ENCODE data around the gene NCBP1. TPM values are rescaled to one million over a fixed set of nuclear protein-coding genes. Genes with fewer than 3 reads are reported as not detected.

NCBP1 gene
- total RNA-seq, 1 experiment from 2014 or later = 43.3 TPM

DNA sequence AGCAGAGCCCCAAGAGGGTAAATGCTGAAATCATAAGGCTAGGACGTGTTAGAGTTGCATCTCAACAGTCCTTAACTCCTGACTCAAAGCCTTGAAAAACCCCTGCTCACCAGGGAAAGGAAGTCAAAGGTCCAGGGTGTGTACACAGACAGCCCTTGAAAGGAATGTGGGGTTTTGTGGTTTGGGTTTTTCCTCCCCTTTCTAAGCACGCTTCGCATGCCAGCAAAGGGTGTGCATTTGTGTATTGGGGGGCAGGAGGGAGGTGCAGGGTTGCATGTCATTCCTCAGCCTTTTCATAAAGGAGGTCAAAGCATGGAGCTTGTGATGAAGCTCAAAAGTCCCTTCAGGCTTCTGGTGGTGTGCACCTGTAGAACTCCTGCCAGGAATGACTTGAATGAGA, 80.8 kb downstream of the NCBP1 start:
- peak; percentile 89 for DNase-seq (ENCODE audit: low read depth)

DNA sequence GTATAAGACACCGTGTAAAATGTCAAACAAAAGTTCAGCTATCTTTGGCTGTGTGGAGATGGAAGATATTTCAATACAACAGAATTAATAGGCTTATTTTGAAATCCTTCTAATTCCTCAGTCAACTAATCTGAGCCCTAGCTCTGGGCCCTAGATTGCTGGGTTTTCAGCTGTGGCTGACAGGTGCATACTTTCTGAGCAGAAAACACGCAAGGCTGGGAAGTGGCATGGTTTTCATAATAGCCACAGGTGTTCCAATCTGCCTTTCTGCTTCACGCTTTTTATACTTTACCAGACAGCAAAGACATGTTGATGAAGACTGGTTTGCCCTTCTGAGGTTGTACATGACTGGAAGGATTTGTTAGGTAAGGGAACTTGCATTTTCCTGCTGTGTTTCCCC, 84.2 kb downstream of the NCBP1 start:
- DNase-seq (ENCODE audit: low read depth) = no peak

DNA sequence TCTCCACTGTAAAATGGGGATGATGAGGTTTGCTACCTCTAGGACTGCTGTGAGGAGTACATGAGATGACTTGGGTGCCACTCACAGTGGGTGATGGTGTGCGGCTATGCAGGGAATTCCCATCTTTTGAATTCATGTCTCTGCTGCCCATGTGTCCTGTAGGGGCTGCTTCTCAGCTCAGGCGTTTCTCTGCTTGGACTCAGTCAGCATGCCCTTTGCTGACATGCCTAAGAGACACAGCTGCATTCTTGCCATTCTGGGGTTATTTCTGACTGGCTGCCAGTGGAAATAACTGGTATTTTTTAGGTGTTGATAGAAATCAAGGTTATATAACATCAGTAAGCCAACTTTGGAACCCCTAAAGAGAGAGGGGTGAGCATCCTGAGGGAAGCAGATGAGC, 87.8 kb downstream of the NCBP1 start:
- DNase-seq (ENCODE audit: low read depth) = peak; percentile 9

DNA sequence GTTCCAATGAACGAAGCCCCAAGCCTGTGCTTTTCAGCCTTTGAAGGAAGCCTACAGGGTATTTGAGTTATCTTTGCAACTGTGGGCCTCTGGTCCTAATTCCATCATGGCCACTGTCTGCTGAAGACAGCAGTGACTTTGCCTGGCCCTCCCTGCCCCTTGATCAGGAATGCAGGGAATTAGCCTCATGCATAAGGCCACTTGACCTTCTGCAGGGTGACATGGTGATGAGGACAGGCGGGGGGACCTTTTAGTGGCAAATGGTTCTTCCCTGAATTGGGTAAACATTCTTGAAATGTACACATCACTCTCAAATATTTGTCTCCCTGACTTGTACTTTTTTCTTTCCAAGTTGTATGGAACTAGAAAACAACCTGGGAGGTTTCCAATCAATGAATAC, 88.7 kb downstream of the NCBP1 start:
- no peak for DNase-seq (ENCODE audit: low read depth)

Other genes with a start within 250 kb of the NCBP1 start
- 37.5 and 46.9 TPM in 2 replicates for gene TDRD7, start 221.7 kb upstream of the NCBP1 start, total RNA-seq (2014; rRNA removed; shearing (Covaris generic))
- 0.84 and 2.4 TPM in 2 replicates for gene TMOD1, start 132.2 kb upstream of the NCBP1 start, total RNA-seq (2014; rRNA removed; shearing (Covaris generic))
- gene TSTD2, start 453 bp upstream of the NCBP1 start, total RNA-seq (2014; rRNA removed; shearing (Covaris generic)) = 10.7 and 16.3 TPM in 2 replicates
- gene XPA, start 63.5 kb downstream of the NCBP1 start, total RNA-seq (2014; rRNA removed; shearing (Covaris generic)) = 9.5 and 13.9 TPM in 2 replicates
- gene FOXE1, start 219.4 kb downstream of the NCBP1 start, total RNA-seq (2014; rRNA removed; shearing (Covaris generic)) = not detected in 2 replicates